Lung (tissue), 12 donors: ENCODE measurements around the gene NHSL1. TPM values are rescaled to one million over a fixed set of nuclear protein-coding genes. Genes with fewer than 3 reads are reported as not detected.

Experiments used
- ATAC-seq: fragments of 200-7000 bp; cut with Tn5 transposase; one replicate; pipeline ENCODE4 v1.9.1; 2020; ENCODE audit warnings: moderate number of reproducible peaks; ENCODE audit not compliant: insufficient read depth, low FRiP score
- DNase-seq, 3 donors: peaks; one replicate each; pipeline ENCODE4 v3.0.0-alpha.2; 2013 to 2017
- H3K27ac ChIP-seq, 2 donors: one replicate each; pipeline ENCODE4 v1.5.1; 2013; ENCODE audit warnings: mild to moderate bottlenecking in 2 of 2, moderate library complexity in 2 of 2, control low read depth in 1 of 2, inconsistent platforms in 1 of 2, low read depth in 1 of 2, low read length in 1 of 2
- H3K27me3 ChIP-seq, 3 donors: one replicate each; pipeline ENCODE4 v1.5.1; 2013; ENCODE audit warnings: low read length in 2 of 3; ENCODE audit not compliant: control insufficient read depth in 3 of 3, insufficient read depth in 3 of 3
- H3K36me3 ChIP-seq, 4 donors: one replicate each; pipeline ENCODE4 v1.5.1; 2013; ENCODE audit warnings: low read length in 4 of 4, mild to moderate bottlenecking in 1 of 4, moderate library complexity in 1 of 4; ENCODE audit not compliant: control insufficient read depth in 4 of 4, insufficient read depth in 4 of 4
- H3K4me1 ChIP-seq, 5 donors: one replicate each; pipeline ENCODE4 v1.5.1; 2013; ENCODE audit warnings: low read length in 5 of 5, mild to moderate bottlenecking in 2 of 5, moderate library complexity in 1 of 5; ENCODE audit not compliant: control insufficient read depth in 5 of 5, insufficient read depth in 5 of 5
- H3K4me3 ChIP-seq: one replicate; pipeline ENCODE4 v1.5.1; 2013; ENCODE audit warnings: mild to moderate bottlenecking, control low read depth, moderate library complexity
- H3K9ac ChIP-seq, 2 donors: one replicate each; pipeline ENCODE4 v1.5.1; 2013; ENCODE audit warnings: low read length in 2 of 2, control low read depth in 1 of 2; ENCODE audit not compliant: insufficient read depth in 1 of 2
- H3K9me3 ChIP-seq, 4 donors: one replicate each; pipeline ENCODE4 v1.5.1; 2013; ENCODE audit warnings: low read length in 3 of 4, mild to moderate bottlenecking in 1 of 4, moderate library complexity in 1 of 4; ENCODE audit not compliant: control insufficient read depth in 4 of 4, insufficient read depth in 3 of 4
- CTCF ChIP-seq: IDR thresholded peaks from 2 replicates; pipeline ENCODE4 v1.5.1; 2012; ENCODE audit warnings: mild to moderate bottlenecking; ENCODE audit errors: control extremely low read depth, extremely low read depth
- WGBS, 2 donors: extraction: QIAGEN DNeasy Blood & Tissue Kit; methylation state at CpG; one replicate each; pipeline ENCODE4 v1.1.7; 2013; 5-methylcytosine and 5-hydroxymethylcytosine counted together
- polyA plus RNA-seq, 2 donors: library from polyadenylated mRNA; stranded (reverse); fragments of 200-250 nt; gene quantifications; one replicate each; pipeline ENCODE4 v1.2.1, GENCODE V29; 2013
- total RNA-seq, 2 donors: library from RNA; depleted of rRNA in 1 of 2; stranded (reverse); fragments of >200 nt in 1 of 2; gene quantifications; one replicate each; pipeline ENCODE4 v1.2.1, GENCODE V29; 2014 to 2021
- donor health status: control.
- donor health status: control.
- donor health status: Bipolar disorder and iron deficiency.
- donor health status: healthy.
- donor health status: DM: yes; HTN: yes; CAD: no.

NHSL1 gene
- total and polyA plus RNA-seq, 4 donors, result 5.2 to 53.7 (median 30.4) TPM

- ATAC-seq, result no peak
- 95% methylated on average over 48 of the region's 48 CpGs for WGBS, 2 donors
These were observed 75.0 kb downstream of the NHSL1 start for GRCh38 chr6:138424004-138424904.

GRCh38 chr6:138422861-138423260 is 76.4 kb downstream of the NHSL1 start:
- DNase-seq, result no peak
- no peak for TF ChIP-seq CTCF
- Histone ChIP-seq H3K9me3 (peaks cover 0 to under 1% (median 0%) of the 10 kb centered on the region in 4 donors), H3K4me1 (no peaks in the 10 kb centered on the region), H3K9ac (no peak overlapping the region), H3K4me3 (no peak overlapping the region), H3K27me3 (no peaks in the 10 kb centered on the region), H3K36me3 (peaks cover 4 to 13% (median 11%) of the 10 kb centered on the region in 4 donors), H3K27ac (no peak overlapping the region)
- no peak for ATAC-seq

More at GRCh38 chr6:138424004-138424904, 75.0 kb downstream of the NHSL1 start:
- TF ChIP-seq CTCF, result no peak
- Histone ChIP-seq H3K9me3 (no peaks in the 10 kb centered on the region), H3K36me3 (peaks cover 0 to 15% (median 8%) of the 10 kb centered on the region in 4 donors), H3K4me1 (peaks cover 0 to 3% (median 0%) of the 10 kb centered on the region in 5 donors), H3K9ac (no peak overlapping the region), H3K4me3 (no peak overlapping the region), H3K27me3 (no peaks in the 10 kb centered on the region), H3K27ac (no peak overlapping the region)
- DNase-seq, result no peak

GRCh38 chr6:138421608-138422007 is 77.7 kb downstream of the NHSL1 start:
- WGBS, 2 donors, result 97 to 98% methylated on average over 10 of the region's 10 CpGs

More at GRCh38 chr6:138421608-138422007, 77.7 kb downstream of the NHSL1 start:
- H3K4me1 ChIP-seq, result no peaks in the 10 kb centered on the region
- no peak overlapping the region for H3K9ac ChIP-seq
- TF ChIP-seq CTCF, result no peak
- no peaks in the 10 kb centered on the region for H3K27me3 ChIP-seq
- ATAC-seq, result no peak
- peaks cover 4 to 13% (median 12%) of the 10 kb centered on the region in 4 donors for H3K36me3 ChIP-seq
- DNase-seq, result no peak
- peaks cover 0 to 2% (median 0%) of the 10 kb centered on the region in 4 donors for H3K9me3 ChIP-seq
- H3K27ac ChIP-seq, result no peak overlapping the region
- no peak overlapping the region for H3K4me3 ChIP-seq
